Nephron progenitor cell (in vitro differentiated cells): ENCODE data around the gene SYNPR.

Experiments used
- DNase-seq: peaks from one replicate; pipeline ENCODE4 v3.0.0; 2021
- H3K27ac Mint-ChIP-seq: 2 replicates; pipeline ENCODE4 v1.8.0; 2021; ENCODE audit warnings: mild to moderate bottlenecking, moderate library complexity, mixed read lengths
- H3K27me3 Mint-ChIP-seq: 2 replicates; pipeline ENCODE4 v1.8.0; 2021; ENCODE audit warnings: mild to moderate bottlenecking, low read depth, mixed read lengths; ENCODE audit not compliant: poor library complexity
- H3K36me3 Mint-ChIP-seq: 2 replicates; pipeline ENCODE4 v1.8.0; 2021; ENCODE audit warnings: low read depth, mixed read lengths
- H3K4me1 Mint-ChIP-seq: 2 replicates; pipeline ENCODE4 v1.8.0; 2021; ENCODE audit warnings: mixed read lengths
- H3K4me3 Mint-ChIP-seq: 2 replicates; pipeline ENCODE4 v1.8.0; 2021; ENCODE audit warnings: mild to moderate bottlenecking, moderate library complexity, mixed read lengths
- H3K9me3 Mint-ChIP-seq: 2 replicates; pipeline ENCODE4 v1.8.0; 2021; ENCODE audit warnings: mild to moderate bottlenecking, moderate library complexity, mixed read lengths
- CTCF ChIP-seq: fragments of 200-600 bp; sonication (generic); IDR thresholded peaks from 2 replicates; pipeline ENCODE4 v1.5.0; 2021; ENCODE audit warnings: antibody characterized with exemption

Gene SYNPR

GRCh38 chr3:63565220-63565619 lies 287.1 kb downstream of the SYNPR start:
- Mint-ChIP-seq H3K4me1 (no peaks in the 10 kb centered on the region), H3K9me3 (no peaks in the 10 kb centered on the region), H3K27me3 (peaks cover 3% of the 10 kb centered on the region)

GRCh38 chr3:63571682-63572081 lies 293.6 kb downstream of the SYNPR start:
- no peak for TF ChIP-seq CTCF
- no peaks in the 10 kb centered on the region for H3K36me3 Mint-ChIP-seq
- no peak overlapping the region for H3K4me3 Mint-ChIP-seq
- no peaks in the 10 kb centered on the region for H3K4me1 Mint-ChIP-seq
- no peak overlapping the region for H3K27ac Mint-ChIP-seq
- H3K9me3 Mint-ChIP-seq, result no peaks in the 10 kb centered on the region
- no peak for DNase-seq
- H3K27me3 Mint-ChIP-seq, result peaks cover 4% of the 10 kb centered on the region

More at GRCh38 chr3:63565220-63565619, 287.1 kb downstream of the SYNPR start:
- Mint-ChIP-seq H3K4me3 (no peak overlapping the region), H3K27ac (no peak overlapping the region), H3K36me3 (no peaks in the 10 kb centered on the region)
- DNase-seq, result no peak
- no peak for TF ChIP-seq CTCF

- Mint-ChIP-seq H3K36me3 (no peaks in the 10 kb centered on the region), H3K4me1 (no peaks in the 10 kb centered on the region), H3K4me3 (no peak overlapping the region), H3K27ac (no peak overlapping the region), H3K27me3 (peaks cover 4% of the 10 kb centered on the region), H3K9me3 (no peaks in the 10 kb centered on the region)
- no peak for DNase-seq
- TF ChIP-seq CTCF, result no peak
These were observed 298.7 kb downstream of the SYNPR start for GRCh38 chr3:63576846-63577245.

GRCh38 chr3:63578858-63579257 lies 300.8 kb downstream of the SYNPR start:
- Mint-ChIP-seq H3K4me3 (no peak overlapping the region), H3K4me1 (no peaks in the 10 kb centered on the region), H3K9me3 (no peaks in the 10 kb centered on the region), H3K27ac (no peak overlapping the region), H3K27me3 (no peaks in the 10 kb centered on the region), H3K36me3 (no peaks in the 10 kb centered on the region)
- TF ChIP-seq CTCF, result no peak
- DNase-seq, result no peak

- no peak for TF ChIP-seq CTCF
These were observed 302.0 kb downstream of the SYNPR start for GRCh38 chr3:63580151-63580550.

GRCh38 chr3:63582943-63583500 lies 304.9 kb downstream of the SYNPR start:
- Mint-ChIP-seq H3K9me3 (no peaks in the 10 kb centered on the region), H3K4me1 (no peaks in the 10 kb centered on the region), H3K36me3 (no peaks in the 10 kb centered on the region), H3K27ac (no peak overlapping the region), H3K4me3 (no peak overlapping the region), H3K27me3 (no peaks in the 10 kb centered on the region)
- no peak for DNase-seq
- no peak for TF ChIP-seq CTCF

More at GRCh38 chr3:63580151-63580550, 302.0 kb downstream of the SYNPR start:
- DNase-seq, result no peak
- no peak overlapping the region for H3K27ac Mint-ChIP-seq
- no peak overlapping the region for H3K4me3 Mint-ChIP-seq
- no peaks in the 10 kb centered on the region for H3K27me3 Mint-ChIP-seq
- no peaks in the 10 kb centered on the region for H3K4me1 Mint-ChIP-seq
- H3K9me3 Mint-ChIP-seq, result no peaks in the 10 kb centered on the region
- H3K36me3 Mint-ChIP-seq, result no peaks in the 10 kb centered on the region
